Right lobe of liver (tissue), 6 donors: Measurements from ENCODE around the gene TBC1D8. TPM values are rescaled to one million over a fixed set of nuclear protein-coding genes. Genes with fewer than 3 reads are reported as not detected.

Experiments used
- ATAC-seq, 4 donors: fragments of 200-7000 bp; cut with Tn5 transposase; one replicate each; pipeline ENCODE4 v1.9.1; 2020; ENCODE audit warnings: mild to moderate bottlenecking in 4 of 4, moderate library complexity in 4 of 4
- DNase-seq, 3 donors: peaks; one replicate each; pipeline ENCODE4 v3.0.0-alpha.2; 2020
- H3K27ac ChIP-seq, 3 donors: fragments of 200-600 bp; one replicate each; pipeline ENCODE4 v1.8.0; 2022
- H3K27me3 ChIP-seq, 2 donors: fragments of 200-600 bp; one replicate each; pipeline ENCODE4 v1.8.0; 2022
- H3K36me3 ChIP-seq, 4 donors: fragments of 200-600 bp; sonication (generic) in 1 of 4; one replicate each; pipeline versions ENCODE4 v1.5.1 to v1.8.0; 2017 to 2022; ENCODE audit warnings: control low read depth in 1 of 4
- H3K4me1 ChIP-seq, 4 donors: fragments of 200-600 bp; sonication (generic) in 1 of 4; one replicate each; pipeline versions ENCODE4 v1.5.1 to v1.8.0; 2017 to 2022; ENCODE audit warnings: control low read depth in 1 of 4
- H3K4me3 ChIP-seq, 3 donors: fragments of 200-600 bp; one replicate each; pipeline ENCODE4 v1.8.0; 2022
- H3K9me3 ChIP-seq, 4 donors: fragments of 200-600 bp; sonication (generic) in 1 of 4; one replicate each; pipeline versions ENCODE4 v1.5.1 to v1.8.0; 2017 to 2022; ENCODE audit warnings: control low read depth in 1 of 4
- CTCF ChIP-seq, 4 donors: fragments of 200-600 bp in 3 of 4; fragments of 450-650 bp in 1 of 4; IDR thresholded peaks; one replicate each; pipeline versions ENCODE4 v1.5.1 to v1.8.0; 2016 to 2022; ENCODE audit warnings: antibody characterized with exemption in 4 of 4, mild to moderate bottlenecking in 2 of 4
- POLR2A ChIP-seq: fragments of 450-650 bp; IDR thresholded peaks from one replicate; pipeline ENCODE4 v1.6.1; 2017; ENCODE audit warnings: antibody characterized with exemption, mild to moderate bottlenecking
- WGBS: methylation state at CpG from one replicate; pipeline ENCODE4 v1.1.6; 2018; ENCODE audit warnings: low coverage, low lambda C conversion rate; ENCODE audit not compliant: insufficient coverage; ENCODE audit errors: missing lambda C conversion rate; 5-methylcytosine and 5-hydroxymethylcytosine counted together
- intact Hi-C, 2 donors: fragments of 100-400 bp; cut with DNase I; formaldehyde crosslinking; loops; one replicate each; pipeline versions ENCODE4 v1.11.2 to v1.14.1; 2022
- total RNA-seq, 6 experiments: library from RNA; depleted of rRNA in 2 of 6; stranded (reverse); fragments of >200 nt in 2 of 6; fragmentation: NEBNext Ultra II Directional in 3 of 6; extraction: Animal tissue kit (Norgen Biotek cat#: 25700) in 3 of 6; gene quantifications; one replicate each; pipeline versions ENCODE4 v1.1.0 to v1.2.4, GENCODE V29; 2016 to 2023
- donor health status: DM: no; HTN: yes; CAD: no.
- donor health status: DM: no; HTN: no; CAD: no.
- donor health status: DM: no; HTN: no; CAD: no.
- donor health status: DM: no; HTN: yes; CAD: no.
- donor health status: DM: no; HTN: yes; CAD: no.

Gene TBC1D8
- total RNA-seq, 6 experiments from 2014 or later: 17.3 to 31.2 (median 21.5) TPM

GRCh38 chr2:101032084-101032776, 119.0 kb downstream of the TBC1D8 start:
- intact Hi-C loops: loop anchor here in 1 of 2 donors (5.0 kb wide), 1 partner anchor 125 kb away; no protein-coding TSS in a partner anchor
- Histone ChIP-seq H3K9me3 (no peaks in the 10 kb centered on the region), H3K27ac (no peak overlapping the region), H3K36me3 (peaks cover 0 to 55% (median 28%) of the 10 kb centered on the region in 4 donors), H3K4me3 (no peak overlapping the region), H3K4me1 (no peaks in the 10 kb centered on the region), H3K27me3 (no peaks in the 10 kb centered on the region)
- 72% methylated on average over 3 of the region's 15 CpGs for WGBS
- ATAC-seq (no peak), DNase-seq (no peak)
- TF ChIP-seq POLR2A (no peak), CTCF (IDR thresholded peaks at IDR 0.05) (no peak)

- H3K27ac ChIP-seq: no peak overlapping the region
- intact Hi-C loops: loop anchor here in 1 of 2 donors (5.0 kb wide), 1 partner anchor 126 kb away; no protein-coding TSS in a partner anchor
- peak in 2 of 4 donors; percentile 17 to 23 for ATAC-seq
Observed at GRCh38 chr2:101030866-101031554, 120.2 kb downstream of the TBC1D8 start.

GRCh38 chr2:101027852-101028251, 123.3 kb downstream of the TBC1D8 start:
- TF ChIP-seq CTCF (IDR thresholded peaks at IDR 0.05): no peak
- TF ChIP-seq POLR2A: no peak
- ATAC-seq (no peak), DNase-seq (no peak)
- intact Hi-C loops: no loop called here
- H3K4me3 ChIP-seq: no peak overlapping the region
- H3K27ac ChIP-seq: no peak overlapping the region
- H3K27me3 ChIP-seq: no peaks in the 10 kb centered on the region
- peaks cover 0 to 36% (median 22%) of the 10 kb centered on the region in 4 donors for H3K36me3 ChIP-seq
- no peaks in the 10 kb centered on the region for H3K4me1 ChIP-seq
- no peaks in the 10 kb centered on the region for H3K9me3 ChIP-seq
- 88% methylated on average over 7 of the region's 8 CpGs for WGBS

More at GRCh38 chr2:101030866-101031554, 120.2 kb downstream of the TBC1D8 start:
- Histone ChIP-seq H3K27me3 (no peaks in the 10 kb centered on the region), H3K36me3 (peaks cover 0 to 57% (median 31%) of the 10 kb centered on the region in 4 donors), H3K4me1 (no peaks in the 10 kb centered on the region), H3K4me3 (no peak overlapping the region), H3K9me3 (no peaks in the 10 kb centered on the region)
- WGBS: 70% methylated on average over 9 of the region's 10 CpGs
- no peak for TF ChIP-seq POLR2A
- no peak for DNase-seq

GRCh38 chr2:101026923-101027469, 124.2 kb downstream of the TBC1D8 start:
- H3K27me3 ChIP-seq: no peaks in the 10 kb centered on the region
- ATAC-seq: peak in 3 of 4 donors; percentile 12 to 22 (median 22)
- H3K36me3 ChIP-seq: peaks cover 0 to 33% (median 20%) of the 10 kb centered on the region in 4 donors
- no peak for DNase-seq
- no peaks in the 10 kb centered on the region for H3K9me3 ChIP-seq
- H3K4me3 ChIP-seq: no peak overlapping the region
- no peaks in the 10 kb centered on the region for H3K4me1 ChIP-seq
- no peak overlapping the region for H3K27ac ChIP-seq
- TF ChIP-seq POLR2A (no peak), CTCF (IDR thresholded peaks at IDR 0.05) (no peak)
- intact Hi-C loops: no loop called here
- 100% methylated on average over 3 of the region's 15 CpGs for WGBS
